ENCODE measurements around the gene GRAMD1B. TPM values are rescaled to one million over a fixed set of nuclear protein-coding genes. Genes with fewer than 3 reads are reported as not detected.

Gene GRAMD1B
- total RNA-seq, 1 donor from 2014 or later = 1.4 TPM

DNA sequence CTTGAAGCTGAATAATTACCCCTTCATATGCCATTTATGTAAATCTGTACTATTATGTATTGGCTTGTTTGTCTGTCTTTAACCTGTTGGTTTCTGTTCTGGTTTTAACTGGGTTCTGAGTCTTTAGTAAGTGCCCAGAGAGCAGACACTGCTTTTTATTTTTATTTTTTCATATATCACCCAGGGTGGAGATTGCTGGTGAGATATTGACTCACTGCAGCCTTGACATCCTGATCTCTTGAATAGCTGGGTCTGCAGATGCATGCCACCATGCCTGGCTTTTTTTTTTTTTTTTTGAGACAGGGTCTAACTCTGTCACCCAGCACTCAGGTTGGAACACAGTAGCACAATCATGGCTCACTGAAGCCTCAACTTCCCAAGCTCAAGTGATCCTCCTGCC lies 19.4 kb downstream of the GRAMD1B start:
- H3K4me1 ChIP-seq = no peaks in the 10 kb centered on the region
- H3K9me3 ChIP-seq = no peaks in the 10 kb centered on the region
- intact Hi-C loops (cut with DNase I) = no loop called here
- no peaks in the 10 kb centered on the region for H3K36me3 ChIP-seq
- H3K27me3 ChIP-seq = no peaks in the 10 kb centered on the region
- H3K4me3 ChIP-seq = no peak overlapping the region
- DNase-seq (ENCODE audit: low spot score in 2 of 2) = no peak
- no peak overlapping the region for H3K27ac ChIP-seq
- no peak for TF ChIP-seq CTCF (IDR thresholded peaks at IDR 0.05)

DNA sequence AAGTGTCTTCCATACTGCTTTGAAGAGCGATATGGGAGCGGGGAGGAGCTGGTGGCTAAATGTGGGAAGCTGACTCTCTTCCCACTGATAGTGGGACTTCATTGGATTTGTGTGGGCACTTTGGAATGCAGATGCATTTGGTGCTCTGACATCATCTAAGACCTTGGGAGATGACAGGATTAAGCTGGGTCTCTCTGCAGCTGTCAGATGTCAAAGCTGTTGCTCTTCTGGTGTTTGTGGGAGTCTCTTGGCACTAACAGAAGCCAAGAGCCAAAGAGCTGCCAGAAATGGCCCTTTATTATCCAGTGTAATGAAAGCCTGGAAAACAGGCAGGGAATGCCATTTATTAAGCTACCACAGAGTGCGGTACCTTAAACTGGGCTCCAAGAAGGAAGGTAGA lies 20.6 kb downstream of the GRAMD1B start:
- Histone ChIP-seq H3K4me3 (no peak overlapping the region), H3K36me3 (no peaks in the 10 kb centered on the region), H3K27ac (no peak overlapping the region), H3K9me3 (no peaks in the 10 kb centered on the region), H3K27me3 (no peaks in the 10 kb centered on the region), H3K4me1 (no peaks in the 10 kb centered on the region)
- intact Hi-C loops (cut with DNase I) = no loop called here
- DNase-seq (ENCODE audit: low spot score in 2 of 2) = no peak
- no peak for TF ChIP-seq CTCF (IDR thresholded peaks at IDR 0.05)

GRCh38 chr11:123451183-123451781 lies 21.2 kb downstream of the GRAMD1B start:
- H3K4me3 ChIP-seq = no peak overlapping the region
- no peaks in the 10 kb centered on the region for H3K4me1 ChIP-seq
- intact Hi-C loops (cut with DNase I) = no loop called here
- H3K27me3 ChIP-seq = no peaks in the 10 kb centered on the region
- H3K27ac ChIP-seq = no peak overlapping the region
- no peak for DNase-seq (ENCODE audit: low spot score in 2 of 2)
- H3K36me3 ChIP-seq = no peaks in the 10 kb centered on the region
- H3K9me3 ChIP-seq = no peaks in the 10 kb centered on the region
- TF ChIP-seq CTCF (IDR thresholded peaks at IDR 0.05) = no peak

- no peak overlapping the region for H3K4me3 ChIP-seq
- H3K9me3 ChIP-seq = no peaks in the 10 kb centered on the region
- TF ChIP-seq CTCF (IDR thresholded peaks at IDR 0.05) = no peak
- H3K36me3 ChIP-seq = no peaks in the 10 kb centered on the region
- no peaks in the 10 kb centered on the region for H3K4me1 ChIP-seq
- H3K27ac ChIP-seq = no peak overlapping the region
- no peaks in the 10 kb centered on the region for H3K27me3 ChIP-seq
- DNase-seq (ENCODE audit: low spot score in 2 of 2) = no peak
- intact Hi-C loops (cut with DNase I) = no loop called here
Observed at GRCh38 chr11:123452794-123453193, 22.7 kb downstream of the GRAMD1B start.

DNA sequence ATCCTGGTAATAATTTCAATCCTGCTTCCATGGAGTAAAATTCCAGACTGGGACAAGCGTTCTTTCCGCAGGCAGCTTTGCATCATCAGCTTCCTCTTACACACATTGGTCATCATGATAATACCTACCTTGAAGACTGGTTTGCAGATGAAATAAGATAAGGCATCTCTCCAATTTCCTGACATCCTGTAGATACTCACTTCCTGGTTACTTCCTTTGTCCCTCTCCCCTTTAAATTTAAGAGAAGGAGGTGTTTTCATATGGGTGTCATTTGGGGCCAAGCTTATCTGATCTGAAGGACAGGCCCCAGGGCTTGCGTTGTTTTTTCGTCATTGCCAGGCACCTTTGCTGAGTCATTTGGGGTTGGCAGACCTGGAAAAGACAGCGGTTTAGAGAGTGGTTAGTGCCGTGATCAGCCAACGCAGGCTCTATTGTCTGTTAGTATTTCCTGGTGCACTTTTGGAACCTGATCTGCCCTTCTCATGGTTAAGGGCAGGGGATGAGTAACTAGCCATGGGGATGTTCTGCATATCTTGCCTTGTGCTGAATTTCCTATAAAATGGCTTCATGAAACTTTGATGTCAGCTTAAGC lies 24.1 kb downstream of the GRAMD1B start:
- no peaks in the 10 kb centered on the region for H3K36me3 ChIP-seq
- DNase-seq (ENCODE audit: low spot score in 2 of 2) = no peak
- no peaks in the 10 kb centered on the region for H3K9me3 ChIP-seq
- H3K4me1 ChIP-seq = no peaks in the 10 kb centered on the region
- intact Hi-C loops (cut with DNase I) = no loop called here
- TF ChIP-seq CTCF (IDR thresholded peaks at IDR 0.05) = no peak
- H3K4me3 ChIP-seq = no peak overlapping the region
- H3K27ac ChIP-seq = no peak overlapping the region
- no peaks in the 10 kb centered on the region for H3K27me3 ChIP-seq
